ENCODE data around the gene SLC5A11. TPM values are rescaled to one million over a fixed set of nuclear protein-coding genes. Genes with fewer than 3 reads are reported as not detected.

SLC5A11 gene
- total and polyA plus RNA-seq, 2 experiments from 2014 or later = 1.2 to 1.7 TPM

DNA sequence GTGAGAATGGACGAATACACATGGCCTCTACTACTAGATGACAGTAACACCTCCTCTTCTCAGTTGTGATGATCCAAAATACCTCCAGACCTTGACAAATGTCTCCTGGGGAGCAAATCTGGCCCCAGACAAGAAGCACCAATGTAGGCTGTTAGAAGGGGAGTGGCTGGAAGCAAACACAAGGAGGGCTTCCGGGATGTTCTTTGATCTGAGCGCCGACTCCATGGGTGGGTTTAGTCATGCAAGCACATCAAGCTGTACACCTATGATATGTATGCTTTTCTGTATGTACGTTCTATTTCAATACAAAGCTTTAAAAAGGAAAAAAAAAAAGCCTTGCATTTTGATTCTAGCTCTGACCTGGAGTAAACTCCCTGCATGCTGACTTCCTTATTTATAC lies 108.0 kb downstream of the SLC5A11 start:
- WGBS (ENCODE audit: low lambda C conversion rate, missing lambda C conversion rate) = 75% methylated on average over 5 of the region's 5 CpGs

DNA sequence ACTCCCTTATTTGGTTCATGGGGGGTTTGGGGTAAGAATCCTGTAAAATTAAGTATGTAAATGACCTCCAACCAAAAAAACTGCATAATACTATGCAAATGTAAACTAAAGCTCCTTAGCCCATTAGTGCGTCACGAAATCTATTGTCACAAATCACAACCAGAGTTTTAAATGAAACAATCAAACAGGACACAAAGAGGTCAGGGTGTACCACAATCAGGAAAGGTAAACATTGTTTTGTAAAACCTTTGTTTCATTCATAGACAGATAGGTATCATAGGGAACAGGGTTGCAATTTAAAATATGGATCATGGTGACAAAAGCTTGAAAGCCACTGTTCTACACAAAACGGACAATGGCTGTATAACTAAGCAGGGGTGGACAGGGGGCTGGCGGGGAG lies 108.4 kb downstream of the SLC5A11 start:
- Histone ChIP-seq H4K20me1 (ENCODE audit: insufficient read depth, poor library complexity, severe bottlenecking) (no peaks in the 10 kb centered on the region), H3K36me3 (replicated peaks; ENCODE audit: insufficient read depth, low read depth) (no peaks in the 10 kb centered on the region), H2AFZ (no peak overlapping the region), H3K9me3 (ENCODE audit: low read depth) (no peaks in the 10 kb centered on the region), H3K27me3 (no peaks in the 10 kb centered on the region), H3K4me1 (ENCODE audit: insufficient read depth) (no peaks in the 10 kb centered on the region), H3K9me2 (replicated peaks; ENCODE audit: insufficient read depth) (no peaks in the 10 kb centered on the region), H3K27ac (no peak overlapping the region), H3K4me3 (no peak overlapping the region), H3K79me2 (no peaks in the 10 kb centered on the region), H3K4me2 (no peak overlapping the region)
- 93% methylated on average over 4 of the region's 4 CpGs for WGBS (ENCODE audit: low lambda C conversion rate, missing lambda C conversion rate)
- TF ChIP-seq EZH2phosphoT487 (IDR thresholded peaks at IDR 0.05; ENCODE audit: low read depth, severe bottlenecking, unreplicated experiment) (no peak), EZH2 (IDR thresholded peaks at IDR 0.05; ENCODE audit: borderline replicate concordance) (no peak)
- TF ChIP-seq, protein P1, sequence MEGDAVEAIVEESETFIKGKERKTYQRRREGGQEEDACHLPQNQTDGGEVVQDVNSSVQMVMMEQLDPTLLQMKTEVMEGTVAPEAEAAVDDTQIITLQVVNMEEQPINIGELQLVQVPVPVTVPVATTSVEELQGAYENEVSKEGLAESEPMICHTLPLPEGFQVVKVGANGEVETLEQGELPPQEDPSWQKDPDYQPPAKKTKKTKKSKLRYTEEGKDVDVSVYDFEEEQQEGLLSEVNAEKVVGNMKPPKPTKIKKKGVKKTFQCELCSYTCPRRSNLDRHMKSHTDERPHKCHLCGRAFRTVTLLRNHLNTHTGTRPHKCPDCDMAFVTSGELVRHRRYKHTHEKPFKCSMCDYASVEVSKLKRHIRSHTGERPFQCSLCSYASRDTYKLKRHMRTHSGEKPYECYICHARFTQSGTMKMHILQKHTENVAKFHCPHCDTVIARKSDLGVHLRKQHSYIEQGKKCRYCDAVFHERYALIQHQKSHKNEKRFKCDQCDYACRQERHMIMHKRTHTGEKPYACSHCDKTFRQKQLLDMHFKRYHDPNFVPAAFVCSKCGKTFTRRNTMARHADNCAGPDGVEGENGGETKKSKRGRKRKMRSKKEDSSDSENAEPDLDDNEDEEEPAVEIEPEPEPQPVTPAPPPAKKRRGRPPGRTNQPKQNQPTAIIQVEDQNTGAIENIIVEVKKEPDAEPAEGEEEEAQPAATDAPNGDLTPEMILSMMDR (IDR thresholded peaks at IDR 0.05; ENCODE audit: poor library complexity) = no peak
- DNase-seq (ENCODE audit: low spot score) = no peak

More for the DNA sequence above, 108.0 kb downstream of the SLC5A11 start:
- H3K79me2 ChIP-seq = no peaks in the 10 kb centered on the region
- no peaks in the 10 kb centered on the region for H3K9me3 ChIP-seq (ENCODE audit: low read depth)
- no peaks in the 10 kb centered on the region for H3K4me1 ChIP-seq (ENCODE audit: insufficient read depth)
- DNase-seq (ENCODE audit: low spot score) = no peak
- H4K20me1 ChIP-seq (ENCODE audit: insufficient read depth, poor library complexity, severe bottlenecking) = no peaks in the 10 kb centered on the region
- no peak overlapping the region for H3K4me2 ChIP-seq
- H3K9me2 ChIP-seq (replicated peaks; ENCODE audit: insufficient read depth) = no peaks in the 10 kb centered on the region
- H3K27me3 ChIP-seq = no peaks in the 10 kb centered on the region
- H3K4me3 ChIP-seq = no peak overlapping the region
- H2AFZ ChIP-seq = no peak overlapping the region
- no peaks in the 10 kb centered on the region for H3K36me3 ChIP-seq (replicated peaks; ENCODE audit: insufficient read depth, low read depth)
- TF ChIP-seq EZH2phosphoT487 (IDR thresholded peaks at IDR 0.05; ENCODE audit: low read depth, severe bottlenecking, unreplicated experiment) = no peak
- TF ChIP-seq, protein P1 (IDR thresholded peaks at IDR 0.05; ENCODE audit: poor library complexity) = no peak
- TF ChIP-seq EZH2 (IDR thresholded peaks at IDR 0.05; ENCODE audit: borderline replicate concordance) = no peak
- H3K27ac ChIP-seq = no peak overlapping the region

DNA sequence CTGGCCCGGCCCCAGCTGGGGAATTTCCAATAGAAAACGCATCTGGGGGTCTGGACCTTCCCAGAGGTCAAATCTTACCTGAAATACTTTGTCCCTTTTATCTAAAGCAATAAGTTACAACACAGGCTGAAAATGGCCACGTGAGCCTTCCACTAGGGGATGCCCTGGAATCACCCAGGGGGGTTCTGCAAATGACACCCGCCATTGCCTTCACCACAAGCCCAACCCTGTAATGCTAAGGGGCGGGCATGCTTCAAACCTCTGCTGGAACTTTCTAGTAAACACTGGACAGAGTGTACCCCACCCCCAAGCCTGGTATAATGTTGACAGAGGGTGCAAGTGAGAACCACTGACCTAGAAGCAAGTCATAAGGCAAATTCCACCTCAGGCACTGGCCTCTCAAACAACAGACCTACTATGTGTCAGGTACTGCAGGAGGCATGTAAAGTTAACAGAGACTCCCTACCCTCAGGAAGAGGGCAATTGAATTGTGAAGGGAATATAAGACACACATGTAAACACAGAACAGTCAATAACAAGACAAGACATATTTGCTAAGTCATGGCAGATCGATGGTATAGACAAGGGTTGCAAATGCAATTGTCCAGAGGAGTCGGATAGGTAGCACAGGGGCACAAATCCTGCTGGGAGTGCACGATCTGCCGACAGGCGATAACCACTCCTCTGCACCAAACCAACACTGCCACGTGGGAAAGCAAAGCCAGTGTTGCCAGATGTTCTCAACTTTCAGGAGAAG lies 110.4 kb downstream of the SLC5A11 start:
- no peaks in the 10 kb centered on the region for H4K20me1 ChIP-seq (ENCODE audit: insufficient read depth, poor library complexity, severe bottlenecking)
- no peak overlapping the region for H3K27ac ChIP-seq
- no peaks in the 10 kb centered on the region for H3K4me1 ChIP-seq (ENCODE audit: insufficient read depth)
- H3K9me3 ChIP-seq (ENCODE audit: low read depth) = no peaks in the 10 kb centered on the region
- no peak overlapping the region for H3K4me2 ChIP-seq
- no peaks in the 10 kb centered on the region for H3K27me3 ChIP-seq
- no peaks in the 10 kb centered on the region for H3K9me2 ChIP-seq (replicated peaks; ENCODE audit: insufficient read depth)
- no peak for DNase-seq (ENCODE audit: low spot score)
- no peak overlapping the region for H3K4me3 ChIP-seq
- H3K79me2 ChIP-seq = no peaks in the 10 kb centered on the region
- no peak for TF ChIP-seq EZH2 (IDR thresholded peaks at IDR 0.05; ENCODE audit: borderline replicate concordance)
- TF ChIP-seq, protein P1 (IDR thresholded peaks at IDR 0.05; ENCODE audit: poor library complexity) = no peak
- no peak for TF ChIP-seq EZH2phosphoT487 (IDR thresholded peaks at IDR 0.05; ENCODE audit: low read depth, severe bottlenecking, unreplicated experiment)
- 88% methylated on average over 11 of the region's 11 CpGs for WGBS (ENCODE audit: low lambda C conversion rate, missing lambda C conversion rate)
- H2AFZ ChIP-seq = no peak overlapping the region
- H3K36me3 ChIP-seq (replicated peaks; ENCODE audit: insufficient read depth, low read depth) = no peaks in the 10 kb centered on the region

All from hepatocyte (in vitro differentiated cells).